ENCODE results near the gene ATP9A.

DNA sequence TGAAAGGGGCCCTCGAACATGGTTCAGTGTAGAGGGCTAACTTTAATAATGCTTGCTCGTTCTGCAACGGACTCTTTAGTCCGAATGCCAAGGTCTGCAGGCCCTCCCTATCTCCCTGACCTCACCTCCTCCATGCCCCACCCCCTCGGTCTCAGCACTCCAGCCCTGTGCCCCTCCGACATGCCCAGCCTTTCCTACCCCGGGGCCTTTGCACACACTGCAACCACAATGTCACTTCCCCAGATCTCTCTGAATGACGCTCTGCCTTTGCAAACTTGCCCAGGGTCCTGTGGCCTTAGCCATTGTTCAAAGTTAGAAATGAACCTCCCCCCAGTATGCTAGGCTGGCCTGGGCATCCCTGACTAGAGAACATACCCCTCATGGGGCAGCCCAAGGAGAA is 175.6 kb downstream of the ATP9A start:
- TF ChIP-seq, protein P1, sequence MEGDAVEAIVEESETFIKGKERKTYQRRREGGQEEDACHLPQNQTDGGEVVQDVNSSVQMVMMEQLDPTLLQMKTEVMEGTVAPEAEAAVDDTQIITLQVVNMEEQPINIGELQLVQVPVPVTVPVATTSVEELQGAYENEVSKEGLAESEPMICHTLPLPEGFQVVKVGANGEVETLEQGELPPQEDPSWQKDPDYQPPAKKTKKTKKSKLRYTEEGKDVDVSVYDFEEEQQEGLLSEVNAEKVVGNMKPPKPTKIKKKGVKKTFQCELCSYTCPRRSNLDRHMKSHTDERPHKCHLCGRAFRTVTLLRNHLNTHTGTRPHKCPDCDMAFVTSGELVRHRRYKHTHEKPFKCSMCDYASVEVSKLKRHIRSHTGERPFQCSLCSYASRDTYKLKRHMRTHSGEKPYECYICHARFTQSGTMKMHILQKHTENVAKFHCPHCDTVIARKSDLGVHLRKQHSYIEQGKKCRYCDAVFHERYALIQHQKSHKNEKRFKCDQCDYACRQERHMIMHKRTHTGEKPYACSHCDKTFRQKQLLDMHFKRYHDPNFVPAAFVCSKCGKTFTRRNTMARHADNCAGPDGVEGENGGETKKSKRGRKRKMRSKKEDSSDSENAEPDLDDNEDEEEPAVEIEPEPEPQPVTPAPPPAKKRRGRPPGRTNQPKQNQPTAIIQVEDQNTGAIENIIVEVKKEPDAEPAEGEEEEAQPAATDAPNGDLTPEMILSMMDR (IDR thresholded peaks at IDR 0.05), result no peak
- TF ChIP-seq POLR2A (IDR thresholded peaks at IDR 0.05), result no peak
